ENCODE data around the gene WNT9B.

- TF ChIP-seq, protein P1, sequence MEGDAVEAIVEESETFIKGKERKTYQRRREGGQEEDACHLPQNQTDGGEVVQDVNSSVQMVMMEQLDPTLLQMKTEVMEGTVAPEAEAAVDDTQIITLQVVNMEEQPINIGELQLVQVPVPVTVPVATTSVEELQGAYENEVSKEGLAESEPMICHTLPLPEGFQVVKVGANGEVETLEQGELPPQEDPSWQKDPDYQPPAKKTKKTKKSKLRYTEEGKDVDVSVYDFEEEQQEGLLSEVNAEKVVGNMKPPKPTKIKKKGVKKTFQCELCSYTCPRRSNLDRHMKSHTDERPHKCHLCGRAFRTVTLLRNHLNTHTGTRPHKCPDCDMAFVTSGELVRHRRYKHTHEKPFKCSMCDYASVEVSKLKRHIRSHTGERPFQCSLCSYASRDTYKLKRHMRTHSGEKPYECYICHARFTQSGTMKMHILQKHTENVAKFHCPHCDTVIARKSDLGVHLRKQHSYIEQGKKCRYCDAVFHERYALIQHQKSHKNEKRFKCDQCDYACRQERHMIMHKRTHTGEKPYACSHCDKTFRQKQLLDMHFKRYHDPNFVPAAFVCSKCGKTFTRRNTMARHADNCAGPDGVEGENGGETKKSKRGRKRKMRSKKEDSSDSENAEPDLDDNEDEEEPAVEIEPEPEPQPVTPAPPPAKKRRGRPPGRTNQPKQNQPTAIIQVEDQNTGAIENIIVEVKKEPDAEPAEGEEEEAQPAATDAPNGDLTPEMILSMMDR (IDR thresholded peaks at IDR 0.05): no peak
- no peak for TF ChIP-seq POLR2A (IDR thresholded peaks at IDR 0.05)
Measured at GRCh38 chr17:46866747-46867146, 15.4 kb downstream of the WNT9B start.

Measured in adrenal gland (tissue), 5 donors.